ENCODE data around the gene NR2C1.

Gene NR2C1

DNA sequence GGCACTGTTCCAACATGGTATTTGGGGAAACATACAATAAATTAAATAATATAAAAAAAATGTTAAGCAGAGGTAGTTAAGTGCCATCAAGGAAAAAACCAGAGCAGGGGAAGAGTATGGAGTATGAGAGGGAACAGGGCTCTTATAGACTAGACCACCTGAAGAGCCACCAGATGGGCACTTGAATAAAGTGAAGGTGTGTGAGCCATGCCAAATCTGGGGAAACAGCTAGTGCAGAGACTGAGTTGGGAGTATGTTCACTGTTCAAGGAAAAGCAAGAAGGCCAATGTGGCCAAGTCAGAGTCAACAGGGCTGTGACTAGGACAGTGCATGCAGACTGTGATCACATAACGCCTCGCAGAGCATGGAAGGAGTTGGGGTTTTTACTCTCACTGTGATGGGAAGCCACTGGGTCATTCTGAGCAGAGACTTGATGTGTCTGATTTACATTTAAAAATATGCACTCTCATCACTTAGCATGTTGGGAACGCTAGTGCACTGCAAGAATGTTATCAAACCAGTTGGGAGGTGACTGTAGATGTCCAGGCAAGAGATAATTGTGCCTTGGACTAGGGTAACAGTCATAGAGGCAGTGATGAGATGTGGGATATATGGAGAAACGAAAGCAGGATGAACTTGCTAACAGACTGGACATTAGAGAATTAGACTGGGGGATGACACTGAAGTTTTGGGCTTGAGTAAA, 95.5 kb downstream of the NR2C1 start:
- TF ChIP-seq EZH2phosphoT487 (IDR thresholded peaks at IDR 0.05; ENCODE audit: borderline replicate concordance, low read length) (no peak), CTCF (IDR thresholded peaks at IDR 0.05; ENCODE audit: low read depth, low read length, poor library complexity, severe bottlenecking) (no peak)
- no peaks in the 10 kb centered on the region for H3F3A ChIP-seq (ENCODE audit: control insufficient read depth, insufficient read depth)

GRCh38 chr12:94973221-94973620, 100.2 kb downstream of the NR2C1 start:
- H3K36me3 ChIP-seq (ENCODE audit: control insufficient read depth, low read length): peaks cover 38% of the 10 kb centered on the region
- H3K27me3 ChIP-seq (ENCODE audit: control insufficient read depth, low read length): no peaks in the 10 kb centered on the region
- H4K20me1 ChIP-seq (ENCODE audit: control insufficient read depth, insufficient read depth, low read depth, low read length): no peaks in the 10 kb centered on the region
- H3K4me1 ChIP-seq (ENCODE audit: control insufficient read depth, low read length): peaks cover 46% of the 10 kb centered on the region
- H3K27ac ChIP-seq (ENCODE audit: low read depth, low read length): peak overlapping the region; percentile 7; the same call in 1 of the 2 replicates
- TF ChIP-seq CTCF (IDR thresholded peaks at IDR 0.05; ENCODE audit: low read depth, low read length, poor library complexity, severe bottlenecking): no peak
- TF ChIP-seq EZH2phosphoT487 (IDR thresholded peaks at IDR 0.05; ENCODE audit: borderline replicate concordance, low read length): no peak
- 0 out of 2 replicates have a peak, but pooled peaks cover 3% of the 10 kb centered on the region for H3F3A ChIP-seq (ENCODE audit: control insufficient read depth, insufficient read depth)
- peak overlapping the region; percentile 10; the same call in 1 of the 2 replicates for H3K4me3 ChIP-seq (ENCODE audit: low read length)
- peaks cover 15% of the 10 kb centered on the region for H3K79me2 ChIP-seq (ENCODE audit: control insufficient read depth, low read length)
- H3K4me2 ChIP-seq (ENCODE audit: low read length): peak overlapping the region; percentile 30
- no peaks in the 10 kb centered on the region for H3K9me3 ChIP-seq (ENCODE audit: control insufficient read depth, insufficient read depth, low read length)
- no peaks in the 10 kb centered on the region for H3K9me2 ChIP-seq (replicated peaks; ENCODE audit: control insufficient read depth, low read length)

More for the DNA sequence above, 95.5 kb downstream of the NR2C1 start:
- Histone ChIP-seq H4K20me1 (ENCODE audit: control insufficient read depth, insufficient read depth, low read depth, low read length) (no peaks in the 10 kb centered on the region), H3K9me2 (replicated peaks; ENCODE audit: control insufficient read depth, low read length) (no peaks in the 10 kb centered on the region), H3K36me3 (ENCODE audit: control insufficient read depth, low read length) (peaks cover 12% of the 10 kb centered on the region), H3K79me2 (ENCODE audit: control insufficient read depth, low read length) (peaks cover 23% of the 10 kb centered on the region), H3K27me3 (ENCODE audit: control insufficient read depth, low read length) (no peaks in the 10 kb centered on the region), H3K4me3 (ENCODE audit: low read length) (no peak overlapping the region), H3K9me3 (ENCODE audit: control insufficient read depth, insufficient read depth, low read length) (no peaks in the 10 kb centered on the region), H3K27ac (ENCODE audit: low read depth, low read length) (no peak overlapping the region), H3K4me1 (ENCODE audit: control insufficient read depth, low read length) (peaks cover 18% of the 10 kb centered on the region), H3K4me2 (ENCODE audit: low read length) (no peak overlapping the region)

DNA sequence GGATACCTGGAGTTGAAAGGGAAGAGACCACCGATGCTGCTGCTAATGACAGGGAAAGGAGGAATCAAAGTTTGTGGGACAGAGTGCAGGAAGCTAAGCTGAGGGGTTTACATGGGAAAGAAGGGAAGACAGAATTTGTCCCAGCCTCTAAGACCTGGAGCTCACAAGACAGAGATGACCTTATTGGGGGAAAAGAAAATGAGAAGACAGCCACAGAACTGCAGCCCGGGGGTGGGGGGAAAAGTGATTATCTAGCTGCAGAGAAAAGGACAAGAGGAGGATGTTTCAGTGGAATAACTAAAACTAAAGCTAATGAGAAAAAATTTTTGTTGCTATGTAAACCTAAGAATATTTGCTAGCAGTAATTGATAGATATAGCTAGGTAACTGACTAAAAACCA, 100.6 kb downstream of the NR2C1 start:
- Histone ChIP-seq H3K4me1 (ENCODE audit: control insufficient read depth, low read length) (peaks cover 46% of the 10 kb centered on the region), H3K4me2 (ENCODE audit: low read length) (0 out of 2 replicates have a peak overlapping the region, but pooled peaks have one; percentile 30), H3K27me3 (ENCODE audit: control insufficient read depth, low read length) (no peaks in the 10 kb centered on the region), H3F3A (ENCODE audit: control insufficient read depth, insufficient read depth) (0 out of 2 replicates have a peak, but pooled peaks cover 3% of the 10 kb centered on the region), H3K9me2 (replicated peaks; ENCODE audit: control insufficient read depth, low read length) (no peaks in the 10 kb centered on the region), H3K27ac (ENCODE audit: low read depth, low read length) (peak overlapping the region; percentile 7; the same call in 1 of the 2 replicates), H3K4me3 (ENCODE audit: low read length) (no peak overlapping the region), H3K36me3 (ENCODE audit: control insufficient read depth, low read length) (peaks cover 38% of the 10 kb centered on the region), H4K20me1 (ENCODE audit: control insufficient read depth, insufficient read depth, low read depth, low read length) (no peaks in the 10 kb centered on the region), H3K79me2 (ENCODE audit: control insufficient read depth, low read length) (peaks cover 11% of the 10 kb centered on the region), H3K9me3 (ENCODE audit: control insufficient read depth, insufficient read depth, low read length) (no peaks in the 10 kb centered on the region)
- no peak for TF ChIP-seq CTCF (IDR thresholded peaks at IDR 0.05; ENCODE audit: low read depth, low read length, poor library complexity, severe bottlenecking)
- no peak for TF ChIP-seq EZH2phosphoT487 (IDR thresholded peaks at IDR 0.05; ENCODE audit: borderline replicate concordance, low read length)
